ENCODE results near the gene GAS7.

DNA sequence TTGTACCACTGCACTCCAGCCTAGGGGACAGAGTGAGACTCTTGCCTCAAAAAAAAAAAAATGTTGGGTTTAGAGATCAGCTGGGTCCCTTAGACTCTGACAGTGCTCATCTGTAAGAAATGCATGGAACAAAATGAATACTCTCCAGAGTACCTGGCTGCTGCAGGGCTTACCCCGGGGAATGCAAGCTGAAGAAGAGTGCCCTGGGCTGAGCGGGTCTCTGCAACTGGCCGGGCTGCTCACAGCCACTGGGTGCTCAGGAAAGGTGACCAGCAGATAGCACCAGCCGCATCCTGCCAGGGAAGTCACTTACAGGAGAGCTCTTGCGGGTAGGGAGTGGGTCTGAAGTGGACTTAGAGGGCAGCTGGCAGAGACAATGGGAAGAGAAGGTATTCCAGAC is 82.1 kb downstream of the GAS7 start:
- TF ChIP-seq HDAC2 (IDR thresholded peaks at IDR 0.05) (no peak), NRF1 (conservative IDR thresholded peaks at IDR 0.05; ENCODE audit: low read depth, low read length) (no peak)
